Kidney epithelial cell (primary cell): ENCODE measurements around the gene MRPL37. TPM values are rescaled to one million over a fixed set of nuclear protein-coding genes. Genes with fewer than 3 reads are reported as not detected.

Source experiments
- DNase-seq: peaks from one replicate; pipeline ENCODE4 v3.0.0-alpha.2; 2010; ENCODE audit warnings: low read depth
- H3K27me3 ChIP-seq: 2 replicates; pipeline ENCODE4 v1.6.0; 2011; ENCODE audit warnings: low read length; ENCODE audit not compliant: control insufficient read depth, insufficient read depth
- H3K36me3 ChIP-seq: 2 replicates; pipeline ENCODE4 v1.5.1; 2011; ENCODE audit warnings: low read length; ENCODE audit not compliant: control insufficient read depth, insufficient read depth
- H3K4me3 ChIP-seq: 2 replicates; pipeline ENCODE4 v1.5.1; 2011; ENCODE audit warnings: low read depth, mild to moderate bottlenecking, control low read depth, low read length
- CTCF ChIP-seq: IDR thresholded peaks from 2 replicates; pipeline ENCODE4 v1.5.1; 2011; ENCODE audit warnings: mild to moderate bottlenecking, moderate library complexity, low read length, control low read depth, inconsistent platforms; ENCODE audit not compliant: insufficient read depth, poor library complexity, severe bottlenecking
- total RNA-seq: library from RNA; depleted of rRNA; stranded (reverse); fragments of >200 nt; gene quantifications from 2 replicates; pipeline ENCODE4 v1.2.3, GENCODE V29; 2015

The MRPL37 gene
- total RNA-seq, 1 donor from 2014 or later, result 124 TPM

GRCh38 chr1:54234284-54234683 lies 34.3 kb downstream of the MRPL37 start:
- DNase-seq, result no peak
- no peak overlapping the region for H3K4me3 ChIP-seq
- no peak for TF ChIP-seq CTCF

GRCh38 chr1:54237586-54237985 lies 37.6 kb downstream of the MRPL37 start:
- no peaks in the 10 kb centered on the region for H3K27me3 ChIP-seq
- no peak for DNase-seq
- no peak for TF ChIP-seq CTCF
- H3K36me3 ChIP-seq, result peaks cover 1% of the 10 kb centered on the region
- no peak overlapping the region for H3K4me3 ChIP-seq

More at GRCh38 chr1:54234284-54234683, 34.3 kb downstream of the MRPL37 start:
- Histone ChIP-seq H3K27me3 (no peaks in the 10 kb centered on the region), H3K36me3 (no peaks in the 10 kb centered on the region)

- Histone ChIP-seq H3K4me3 (no peak overlapping the region), H3K27me3 (no peaks in the 10 kb centered on the region), H3K36me3 (peaks cover 1% of the 10 kb centered on the region)
- no peak for DNase-seq
- TF ChIP-seq CTCF, result no peak
These were observed 38.5 kb downstream of the MRPL37 start for GRCh38 chr1:54238353-54239034.

GRCh38 chr1:54239035-54239383 lies 39.0 kb downstream of the MRPL37 start:
- no peak for DNase-seq
- TF ChIP-seq CTCF, result no peak
- H3K27me3 ChIP-seq, result no peaks in the 10 kb centered on the region
- H3K4me3 ChIP-seq, result no peak overlapping the region
- peaks cover 1% of the 10 kb centered on the region for H3K36me3 ChIP-seq

- DNase-seq, result no peak
- no peak for TF ChIP-seq CTCF
- Histone ChIP-seq H3K36me3 (peaks cover 1% of the 10 kb centered on the region), H3K4me3 (no peak overlapping the region), H3K27me3 (no peaks in the 10 kb centered on the region)
These were observed 39.7 kb downstream of the MRPL37 start for GRCh38 chr1:54239631-54240031.

- peaks cover 1% of the 10 kb centered on the region for H3K36me3 ChIP-seq
- H3K4me3 ChIP-seq, result no peak overlapping the region
- TF ChIP-seq CTCF, result no peak
- H3K27me3 ChIP-seq, result no peaks in the 10 kb centered on the region
- no peak for DNase-seq
These were observed 40.9 kb downstream of the MRPL37 start for GRCh38 chr1:54240741-54241335.
